GM13976 (cell line): ENCODE measurements around the gene HECTD2.
"Not testable (repeated sequence)": the region's sequence is repeated elsewhere in the genome, so short reads cannot be mapped to it uniquely, and the experiment has no call there.

Experiments
- DNase-seq: peaks from one replicate; pipeline ENCODE4 v3.0.0; 2012; ENCODE audit warnings: low spot score
- CTCF ChIP-seq: IDR thresholded peaks from 2 replicates; pipeline ENCODE4 v1.5.1; 2012; ENCODE audit warnings: borderline replicate concordance, mild to moderate bottlenecking; ENCODE audit not compliant: insufficient read depth; ENCODE audit errors: extremely low read depth, missing control alignments, control extremely low read depth
- in situ Hi-C: fragments of 300-500 bp; cut with MboI; formaldehyde crosslinking; loops from one replicate; pipeline ENCODE4 v1.12.0; 2022; ENCODE audit warnings: low sequenced_read_pairs, mixed read lengths, inconsistent platforms; ENCODE audit not compliant: unreplicated experiment

HECTD2 gene

DNA sequence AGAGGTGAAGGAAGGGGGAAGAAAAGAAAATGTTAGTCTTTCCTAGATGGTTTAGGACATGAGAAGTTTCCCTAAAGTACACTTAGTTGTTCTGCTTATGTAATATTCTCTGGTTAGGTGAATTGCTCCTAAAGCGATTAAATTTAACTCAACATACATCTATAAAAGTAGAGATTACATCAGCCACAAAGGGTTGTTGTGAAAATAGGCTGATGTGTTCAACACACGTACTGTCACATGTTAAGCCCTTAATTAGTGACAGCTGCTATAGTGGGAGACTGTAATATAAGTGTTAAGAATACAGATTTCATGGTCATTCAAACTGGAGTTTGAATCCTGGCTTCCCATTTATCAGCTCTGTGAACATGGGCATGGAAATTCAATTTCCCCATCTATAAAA lies 12.8 kb downstream of the HECTD2 start:
- in situ Hi-C loops, result no loop called here
- no peak for DNase-seq
- no peak for TF ChIP-seq CTCF

GRCh38 chr10:91424016-91424415 lies 13.9 kb downstream of the HECTD2 start:
- TF ChIP-seq CTCF, result no peak
- DNase-seq, result no peak
- in situ Hi-C loops, result no loop called here

DNA sequence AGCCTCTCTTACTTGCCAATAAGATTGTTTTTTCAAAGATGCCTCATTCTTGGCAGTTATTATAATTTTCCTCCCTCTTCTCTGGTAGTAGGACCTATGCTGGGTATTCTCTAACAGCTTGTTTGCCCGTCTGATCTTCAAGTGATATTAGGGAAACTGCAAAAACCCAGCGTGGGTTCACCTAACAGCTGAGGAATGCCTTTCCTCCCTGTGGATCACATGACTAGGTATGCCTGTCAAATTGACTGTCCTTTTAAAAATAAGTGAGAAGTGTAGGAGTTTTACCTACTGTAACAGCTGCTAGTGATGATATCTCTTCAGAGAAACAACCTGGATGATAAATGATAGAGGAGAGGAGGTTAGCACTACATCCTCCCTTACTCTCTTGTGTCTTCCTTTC lies 22.0 kb downstream of the HECTD2 start:
- DNase-seq, result no peak
- no peak for TF ChIP-seq CTCF
- in situ Hi-C loops, result no loop called here

DNA sequence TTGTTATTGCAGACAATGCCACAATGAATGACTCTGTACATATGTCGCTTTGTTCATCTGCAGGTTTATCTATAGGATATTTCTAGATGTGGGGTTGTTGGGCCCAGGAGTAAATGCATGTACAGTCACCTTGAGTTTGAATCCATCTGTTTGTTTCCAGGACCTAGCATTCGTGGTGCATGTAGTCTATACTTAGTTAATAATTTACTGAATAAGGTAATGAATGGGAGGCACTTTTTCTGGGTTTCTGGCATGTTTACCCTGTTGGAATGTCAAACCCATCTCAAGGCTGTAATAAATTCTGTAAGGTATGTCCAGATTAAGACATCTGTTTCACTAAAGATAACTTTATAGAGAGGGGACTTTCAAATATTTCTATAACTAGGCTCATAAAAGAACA lies 23.5 kb downstream of the HECTD2 start:
- in situ Hi-C loops, result no loop called here
- TF ChIP-seq CTCF, result no peak
- DNase-seq, result no peak

DNA sequence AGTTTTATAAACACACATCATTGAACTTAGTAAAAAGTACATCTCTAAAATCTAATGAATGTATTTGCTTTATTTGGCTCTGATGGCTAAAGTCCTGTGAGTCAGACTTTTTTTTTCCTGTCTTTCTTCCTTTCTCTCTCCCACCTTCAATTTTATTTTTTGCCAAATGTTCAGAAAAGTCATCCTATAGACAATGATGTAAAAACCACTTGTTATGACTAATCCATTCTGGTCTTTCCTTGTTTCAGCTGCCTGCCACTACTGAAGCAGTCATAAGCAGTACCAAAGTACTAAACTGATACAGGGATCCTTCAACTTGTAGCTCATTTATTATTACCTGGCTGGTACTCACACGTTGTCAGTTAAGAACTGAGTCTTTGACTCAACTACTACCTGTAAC lies 23.9 kb downstream of the HECTD2 start:
- TF ChIP-seq CTCF, result no peak
- DNase-seq, result no peak
- in situ Hi-C loops, result no loop called here

GRCh38 chr10:91435241-91435640 lies 25.1 kb downstream of the HECTD2 start:
- DNase-seq, result no peak
- no peak for TF ChIP-seq CTCF
- in situ Hi-C loops, result no loop called here

- in situ Hi-C loops, DNase-seq: not testable (repeated sequence)
Measured at GRCh38 chr10:91438228-91438627, 28.1 kb downstream of the HECTD2 start.
